Mucosa of stomach (tissue), 1 donor: ENCODE results near the gene VIM.
"Not testable (repeated sequence)": the region's sequence is repeated elsewhere in the genome, so short reads cannot be mapped to it uniquely, and the experiment has no call there.

ENCODE experiments used
- H3K27me3 ChIP-seq: one replicate; pipeline ENCODE4 v1.7.0; 2013; ENCODE audit warnings: mild to moderate bottlenecking, low read length; ENCODE audit not compliant: control insufficient read depth, insufficient read depth
- H3K36me3 ChIP-seq: one replicate; pipeline ENCODE4 v1.7.0; 2013; ENCODE audit warnings: low read length; ENCODE audit not compliant: control insufficient read depth, insufficient read depth
- H3K4me1 ChIP-seq: one replicate; pipeline ENCODE4 v1.7.0; 2013; ENCODE audit warnings: mild to moderate bottlenecking, low read length; ENCODE audit not compliant: control insufficient read depth, insufficient read depth
- H3K4me3 ChIP-seq: one replicate; pipeline ENCODE4 v1.7.0; 2013; ENCODE audit warnings: low read length
- H3K9ac ChIP-seq: one replicate; pipeline ENCODE4 v1.7.0; 2013; ENCODE audit warnings: mild to moderate bottlenecking, low read length, moderate library complexity
- H3K9me3 ChIP-seq: one replicate; pipeline ENCODE4 v1.7.0; 2013; ENCODE audit warnings: mild to moderate bottlenecking, low read length, moderate library complexity; ENCODE audit not compliant: control insufficient read depth
- donor health status: Pancreatic carcinoma.

VIM gene

GRCh38 chr10:17254543-17255050 is 26.6 kb downstream of the VIM start:
- not testable (repeated sequence) for H3K36me3 ChIP-seq, H3K27me3 ChIP-seq, H3K9me3 ChIP-seq, H3K9ac ChIP-seq, H3K4me1 ChIP-seq, H3K4me3 ChIP-seq

- Histone ChIP-seq H3K36me3 (no peaks in the 10 kb centered on the region), H3K9me3 (no peaks in the 10 kb centered on the region), H3K9ac (no peak overlapping the region), H3K4me3 (no peak overlapping the region), H3K4me1 (no peaks in the 10 kb centered on the region), H3K27me3 (no peaks in the 10 kb centered on the region)
Observed at GRCh38 chr10:17255512-17255911, 27.5 kb downstream of the VIM start.

GRCh38 chr10:17256051-17256450 is 28.0 kb downstream of the VIM start:
- Histone ChIP-seq H3K27me3 (no peaks in the 10 kb centered on the region), H3K4me1 (no peaks in the 10 kb centered on the region), H3K36me3 (no peaks in the 10 kb centered on the region), H3K4me3 (no peak overlapping the region), H3K9ac (no peak overlapping the region), H3K9me3 (no peaks in the 10 kb centered on the region)

GRCh38 chr10:17256627-17257026 is 28.6 kb downstream of the VIM start:
- no peak overlapping the region for H3K9ac ChIP-seq
- H3K36me3 ChIP-seq, result no peaks in the 10 kb centered on the region
- no peaks in the 10 kb centered on the region for H3K4me1 ChIP-seq
- no peaks in the 10 kb centered on the region for H3K27me3 ChIP-seq
- H3K4me3 ChIP-seq, result no peak overlapping the region
- no peaks in the 10 kb centered on the region for H3K9me3 ChIP-seq

- Histone ChIP-seq H3K27me3 (no peaks in the 10 kb centered on the region), H3K9me3 (peaks cover 5% of the 10 kb centered on the region), H3K4me1 (no peaks in the 10 kb centered on the region), H3K4me3 (no peak overlapping the region), H3K36me3 (no peaks in the 10 kb centered on the region), H3K9ac (no peak overlapping the region)
Observed at GRCh38 chr10:17257466-17258321, 29.7 kb downstream of the VIM start.

- H3K4me3 ChIP-seq, result no peak overlapping the region
- no peaks in the 10 kb centered on the region for H3K36me3 ChIP-seq
- peaks cover 5% of the 10 kb centered on the region for H3K9me3 ChIP-seq
- H3K27me3 ChIP-seq, result no peaks in the 10 kb centered on the region
- H3K4me1 ChIP-seq, result no peaks in the 10 kb centered on the region
- H3K9ac ChIP-seq, result no peak overlapping the region
Observed at GRCh38 chr10:17262502-17262901, 34.5 kb downstream of the VIM start.

- Histone ChIP-seq H3K27me3 (no peaks in the 10 kb centered on the region), H3K9ac (no peak overlapping the region), H3K4me1 (no peaks in the 10 kb centered on the region)
Observed at GRCh38 chr10:17263580-17263979, 35.5 kb downstream of the VIM start.

GRCh38 chr10:17265468-17265867 is 37.4 kb downstream of the VIM start:
- Histone ChIP-seq H3K27me3 (no peaks in the 10 kb centered on the region), H3K4me3 (no peak overlapping the region), H3K4me1 (no peaks in the 10 kb centered on the region), H3K36me3 (no peaks in the 10 kb centered on the region), H3K9ac (no peak overlapping the region), H3K9me3 (peaks cover 5% of the 10 kb centered on the region)

More at GRCh38 chr10:17263580-17263979, 35.5 kb downstream of the VIM start:
- H3K9me3 ChIP-seq, result peaks cover 5% of the 10 kb centered on the region
- H3K4me3 ChIP-seq, result no peak overlapping the region
- H3K36me3 ChIP-seq, result no peaks in the 10 kb centered on the region

GRCh38 chr10:17266549-17266948 is 38.5 kb downstream of the VIM start:
- not testable (repeated sequence) for H3K4me1 ChIP-seq, H3K9ac ChIP-seq, H3K36me3 ChIP-seq, H3K9me3 ChIP-seq, H3K4me3 ChIP-seq, H3K27me3 ChIP-seq

GRCh38 chr10:17272648-17273047 is 44.6 kb downstream of the VIM start:
- H3K36me3 ChIP-seq, result no peaks in the 10 kb centered on the region
- no peaks in the 10 kb centered on the region for H3K27me3 ChIP-seq
- H3K4me1 ChIP-seq, result no peaks in the 10 kb centered on the region
- no peak overlapping the region for H3K4me3 ChIP-seq
- H3K9ac ChIP-seq, result no peak overlapping the region
- H3K9me3 ChIP-seq, result no peaks in the 10 kb centered on the region

GRCh38 chr10:17273403-17273802 is 45.4 kb downstream of the VIM start:
- H3K9ac ChIP-seq, result no peak overlapping the region
- H3K9me3 ChIP-seq, result no peaks in the 10 kb centered on the region
- H3K4me1 ChIP-seq, result no peaks in the 10 kb centered on the region
- no peak overlapping the region for H3K4me3 ChIP-seq
- H3K27me3 ChIP-seq, result no peaks in the 10 kb centered on the region
- H3K36me3 ChIP-seq, result no peaks in the 10 kb centered on the region

GRCh38 chr10:17276756-17277424 is 48.8 kb downstream of the VIM start:
- Histone ChIP-seq H3K27me3 (no peaks in the 10 kb centered on the region), H3K9ac (no peak overlapping the region), H3K4me3 (no peak overlapping the region), H3K4me1 (no peaks in the 10 kb centered on the region), H3K36me3 (no peaks in the 10 kb centered on the region), H3K9me3 (no peaks in the 10 kb centered on the region)
